Measurements from ENCODE around the gene MTMR1.

DNA sequence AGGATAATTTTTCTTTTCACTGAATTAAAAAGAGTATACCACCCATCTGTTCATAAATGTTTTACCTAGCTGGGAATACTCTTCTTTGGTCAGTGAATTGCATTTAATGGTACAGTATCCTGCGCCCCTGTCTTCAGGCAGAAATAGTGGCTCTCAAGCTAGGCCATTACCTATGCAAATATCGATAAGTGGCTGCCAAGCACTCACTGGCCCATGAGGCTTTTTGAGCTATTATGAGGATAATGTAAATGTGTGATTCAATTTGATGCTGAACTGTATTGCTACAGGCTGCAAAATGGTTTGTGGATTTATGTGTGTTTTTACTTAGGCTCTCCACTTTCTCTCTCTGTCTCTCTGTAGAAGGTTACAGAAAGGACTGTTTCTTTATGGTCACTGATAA lies 30.1 kb upstream of the MTMR1 start:
- TF ChIP-seq, protein P1, sequence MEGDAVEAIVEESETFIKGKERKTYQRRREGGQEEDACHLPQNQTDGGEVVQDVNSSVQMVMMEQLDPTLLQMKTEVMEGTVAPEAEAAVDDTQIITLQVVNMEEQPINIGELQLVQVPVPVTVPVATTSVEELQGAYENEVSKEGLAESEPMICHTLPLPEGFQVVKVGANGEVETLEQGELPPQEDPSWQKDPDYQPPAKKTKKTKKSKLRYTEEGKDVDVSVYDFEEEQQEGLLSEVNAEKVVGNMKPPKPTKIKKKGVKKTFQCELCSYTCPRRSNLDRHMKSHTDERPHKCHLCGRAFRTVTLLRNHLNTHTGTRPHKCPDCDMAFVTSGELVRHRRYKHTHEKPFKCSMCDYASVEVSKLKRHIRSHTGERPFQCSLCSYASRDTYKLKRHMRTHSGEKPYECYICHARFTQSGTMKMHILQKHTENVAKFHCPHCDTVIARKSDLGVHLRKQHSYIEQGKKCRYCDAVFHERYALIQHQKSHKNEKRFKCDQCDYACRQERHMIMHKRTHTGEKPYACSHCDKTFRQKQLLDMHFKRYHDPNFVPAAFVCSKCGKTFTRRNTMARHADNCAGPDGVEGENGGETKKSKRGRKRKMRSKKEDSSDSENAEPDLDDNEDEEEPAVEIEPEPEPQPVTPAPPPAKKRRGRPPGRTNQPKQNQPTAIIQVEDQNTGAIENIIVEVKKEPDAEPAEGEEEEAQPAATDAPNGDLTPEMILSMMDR (IDR thresholded peaks at IDR 0.05): no peak
- no peak for TF ChIP-seq FOXJ3 (CRISPR knock-in tag; IDR thresholded peaks at IDR 0.05; ENCODE audit: borderline replicate concordance)

Measured in WTC11 (cell line).